Neural cell (in vitro differentiated cells): ENCODE measurements around the gene TMED8.
"Not testable (repeated sequence)": the region's sequence is repeated elsewhere in the genome, so short reads cannot be mapped to it uniquely, and the experiment has no call there.

Experiments
- CTCF ChIP-seq: fragments of 450-650 bp; IDR thresholded peaks from 2 replicates; pipeline ENCODE4 v1.5.1; 2014; ENCODE audit warnings: antibody characterized with exemption, mild to moderate bottlenecking, moderate library complexity; ENCODE audit not compliant: poor library complexity, severe bottlenecking
- EP300 ChIP-seq: fragments of 450-650 bp; conservative IDR thresholded peaks from 2 replicates; pipeline ENCODE4 v1.6.1; 2014; ENCODE audit warnings: antibody characterized with exemption, mild to moderate bottlenecking, moderate library complexity; ENCODE audit not compliant: poor library complexity, severe bottlenecking
- EZH2 ChIP-seq: fragments of 200-600, 300-800 bp; shearing (Covaris generic), sonication (generic); IDR thresholded peaks from 2 replicates; pipeline ENCODE4 v1.6.1; 2014; ENCODE audit warnings: antibody characterized with exemption, low read length, borderline replicate concordance, mild to moderate bottlenecking; ENCODE audit not compliant: insufficient read depth, poor library complexity, severe bottlenecking
- POLR2AphosphoS5 ChIP-seq: IDR thresholded peaks from 2 replicates; pipeline ENCODE4 v1.6.1; 2012
- RAD21 ChIP-seq: fragments of 450-650 bp; conservative IDR thresholded peaks from 2 replicates; pipeline ENCODE4 v1.6.1; 2014; ENCODE audit warnings: antibody characterized with exemption, mild to moderate bottlenecking, moderate library complexity
- REST ChIP-seq: IDR thresholded peaks from 2 replicates; pipeline ENCODE4 v1.6.1; 2012; ENCODE audit warnings: borderline replicate concordance
- SMC3 ChIP-seq: fragments of 450-650 bp; conservative IDR thresholded peaks from 2 replicates; pipeline ENCODE4 v1.6.1; 2014; ENCODE audit warnings: antibody characterized with exemption, mild to moderate bottlenecking, moderate library complexity; ENCODE audit not compliant: poor library complexity
- TAF1 ChIP-seq: IDR thresholded peaks from 2 replicates; pipeline ENCODE4 v1.6.1; 2012; ENCODE audit warnings: low read depth

- TF ChIP-seq CTCF, POLR2AphosphoS5, REST, RAD21, EZH2, EP300, TAF1, SMC3: not testable (repeated sequence)
Measured at GRCh38 chr14:77416098-77416497, 39.2 kb upstream of the TMED8 start.
